ENCODE results near the gene CSNK1D. TPM values are rescaled to one million over a fixed set of nuclear protein-coding genes. Genes with fewer than 3 reads are reported as not detected.

CSNK1D gene
- total RNA-seq, 1 experiment from 2014 or later = 234 TPM

DNA sequence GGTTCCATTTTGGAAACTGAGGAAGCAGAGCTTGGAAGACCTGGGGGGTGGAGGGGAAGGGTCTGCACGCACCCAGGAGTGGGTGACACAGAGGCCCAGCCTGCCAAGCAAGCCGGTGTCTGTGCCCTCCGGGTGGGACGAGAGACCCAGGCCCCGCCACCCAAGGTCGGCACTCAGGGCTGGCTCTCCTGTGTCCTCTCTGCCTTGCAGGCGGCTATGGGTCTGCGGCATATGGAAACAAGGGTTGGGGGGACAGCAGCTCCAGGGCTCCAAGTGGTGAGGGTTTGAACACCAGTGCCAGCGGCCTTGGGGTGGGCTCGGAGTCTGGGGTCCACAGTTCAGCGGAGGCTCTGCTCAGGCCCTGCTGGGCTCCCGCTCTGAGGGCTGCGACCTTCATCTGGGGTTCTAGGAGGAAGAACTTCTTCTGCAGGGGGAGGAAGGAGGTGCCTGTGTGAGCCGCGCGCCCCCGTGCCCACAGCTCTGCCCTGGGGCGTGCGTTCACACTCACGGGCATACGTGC, 48.5 kb upstream of the CSNK1D start:
- intact Hi-C loops (cut with micrococcal nuclease; ENCODE audit: unreplicated experiment) (loop anchor here (5.0 kb wide), 1 partner anchor 80 kb away; no protein-coding TSS in a partner anchor), in situ Hi-C loops (cut with HindIII; ENCODE audit: low pct_unique_long_range_greater_than_20kb, low sequenced_read_pairs) (no loop called here)
- ATAC-seq = peak; percentile 59
- Histone ChIP-seq H3K36me3 (ENCODE audit: control insufficient read depth, insufficient read depth, low read length) (no peaks in the 10 kb centered on the region), H3K4me3 (ENCODE audit: low read depth in 2 of 2, low read length in 2 of 2) (no peak overlapping the region), H3K4me1 (ENCODE audit: control insufficient read depth, insufficient read depth, low read length) (peaks cover 21% of the 10 kb centered on the region), H3K27ac (ENCODE audit: low read length) (no peak overlapping the region), H3K27me3 (ENCODE audit: control insufficient read depth, insufficient read depth, low read length) (no peaks in the 10 kb centered on the region), H3K9me3 (ENCODE audit: control insufficient read depth, insufficient read depth, low read depth, low read length) (no peaks in the 10 kb centered on the region)
- TF ChIP-seq TCF7L2 (IDR thresholded peaks at IDR 0.05; ENCODE audit: low read depth, low read length) (no peak), SIN3A (IDR thresholded peaks at IDR 0.05; ENCODE audit: borderline replicate concordance, insufficient read depth, low read depth, low read length) (no peak), POLR2AphosphoS5 (IDR thresholded peaks at IDR 0.05; ENCODE audit: low read depth, low read length) (no peak)
- TF ChIP-seq, protein P1, sequence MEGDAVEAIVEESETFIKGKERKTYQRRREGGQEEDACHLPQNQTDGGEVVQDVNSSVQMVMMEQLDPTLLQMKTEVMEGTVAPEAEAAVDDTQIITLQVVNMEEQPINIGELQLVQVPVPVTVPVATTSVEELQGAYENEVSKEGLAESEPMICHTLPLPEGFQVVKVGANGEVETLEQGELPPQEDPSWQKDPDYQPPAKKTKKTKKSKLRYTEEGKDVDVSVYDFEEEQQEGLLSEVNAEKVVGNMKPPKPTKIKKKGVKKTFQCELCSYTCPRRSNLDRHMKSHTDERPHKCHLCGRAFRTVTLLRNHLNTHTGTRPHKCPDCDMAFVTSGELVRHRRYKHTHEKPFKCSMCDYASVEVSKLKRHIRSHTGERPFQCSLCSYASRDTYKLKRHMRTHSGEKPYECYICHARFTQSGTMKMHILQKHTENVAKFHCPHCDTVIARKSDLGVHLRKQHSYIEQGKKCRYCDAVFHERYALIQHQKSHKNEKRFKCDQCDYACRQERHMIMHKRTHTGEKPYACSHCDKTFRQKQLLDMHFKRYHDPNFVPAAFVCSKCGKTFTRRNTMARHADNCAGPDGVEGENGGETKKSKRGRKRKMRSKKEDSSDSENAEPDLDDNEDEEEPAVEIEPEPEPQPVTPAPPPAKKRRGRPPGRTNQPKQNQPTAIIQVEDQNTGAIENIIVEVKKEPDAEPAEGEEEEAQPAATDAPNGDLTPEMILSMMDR (IDR thresholded peaks at IDR 0.05) = no peak
- TF ChIP-seq, protein P2, sequence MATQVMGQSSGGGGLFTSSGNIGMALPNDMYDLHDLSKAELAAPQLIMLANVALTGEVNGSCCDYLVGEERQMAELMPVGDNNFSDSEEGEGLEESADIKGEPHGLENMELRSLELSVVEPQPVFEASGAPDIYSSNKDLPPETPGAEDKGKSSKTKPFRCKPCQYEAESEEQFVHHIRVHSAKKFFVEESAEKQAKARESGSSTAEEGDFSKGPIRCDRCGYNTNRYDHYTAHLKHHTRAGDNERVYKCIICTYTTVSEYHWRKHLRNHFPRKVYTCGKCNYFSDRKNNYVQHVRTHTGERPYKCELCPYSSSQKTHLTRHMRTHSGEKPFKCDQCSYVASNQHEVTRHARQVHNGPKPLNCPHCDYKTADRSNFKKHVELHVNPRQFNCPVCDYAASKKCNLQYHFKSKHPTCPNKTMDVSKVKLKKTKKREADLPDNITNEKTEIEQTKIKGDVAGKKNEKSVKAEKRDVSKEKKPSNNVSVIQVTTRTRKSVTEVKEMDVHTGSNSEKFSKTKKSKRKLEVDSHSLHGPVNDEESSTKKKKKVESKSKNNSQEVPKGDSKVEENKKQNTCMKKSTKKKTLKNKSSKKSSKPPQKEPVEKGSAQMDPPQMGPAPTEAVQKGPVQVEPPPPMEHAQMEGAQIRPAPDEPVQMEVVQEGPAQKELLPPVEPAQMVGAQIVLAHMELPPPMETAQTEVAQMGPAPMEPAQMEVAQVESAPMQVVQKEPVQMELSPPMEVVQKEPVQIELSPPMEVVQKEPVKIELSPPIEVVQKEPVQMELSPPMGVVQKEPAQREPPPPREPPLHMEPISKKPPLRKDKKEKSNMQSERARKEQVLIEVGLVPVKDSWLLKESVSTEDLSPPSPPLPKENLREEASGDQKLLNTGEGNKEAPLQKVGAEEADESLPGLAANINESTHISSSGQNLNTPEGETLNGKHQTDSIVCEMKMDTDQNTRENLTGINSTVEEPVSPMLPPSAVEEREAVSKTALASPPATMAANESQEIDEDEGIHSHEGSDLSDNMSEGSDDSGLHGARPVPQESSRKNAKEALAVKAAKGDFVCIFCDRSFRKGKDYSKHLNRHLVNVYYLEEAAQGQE (IDR thresholded peaks at IDR 0.05; ENCODE audit: insufficient read depth in 1 of 2, low read depth in 2 of 2, low read length in 1 of 2) = no peak
- no peak for DNase-seq (ENCODE audit: low read depth, low spot score)
- ChIA-PET POLR2A (no interaction called here), CTCF (interaction anchor here (0.6 to 1.0 kb wide), 2 partner anchors 8 to 22 kb away, joined by 3 read pairs; no protein-coding TSS in a partner anchor)
- BruUV-seq (replicated peaks) = no TSS peak

DNA sequence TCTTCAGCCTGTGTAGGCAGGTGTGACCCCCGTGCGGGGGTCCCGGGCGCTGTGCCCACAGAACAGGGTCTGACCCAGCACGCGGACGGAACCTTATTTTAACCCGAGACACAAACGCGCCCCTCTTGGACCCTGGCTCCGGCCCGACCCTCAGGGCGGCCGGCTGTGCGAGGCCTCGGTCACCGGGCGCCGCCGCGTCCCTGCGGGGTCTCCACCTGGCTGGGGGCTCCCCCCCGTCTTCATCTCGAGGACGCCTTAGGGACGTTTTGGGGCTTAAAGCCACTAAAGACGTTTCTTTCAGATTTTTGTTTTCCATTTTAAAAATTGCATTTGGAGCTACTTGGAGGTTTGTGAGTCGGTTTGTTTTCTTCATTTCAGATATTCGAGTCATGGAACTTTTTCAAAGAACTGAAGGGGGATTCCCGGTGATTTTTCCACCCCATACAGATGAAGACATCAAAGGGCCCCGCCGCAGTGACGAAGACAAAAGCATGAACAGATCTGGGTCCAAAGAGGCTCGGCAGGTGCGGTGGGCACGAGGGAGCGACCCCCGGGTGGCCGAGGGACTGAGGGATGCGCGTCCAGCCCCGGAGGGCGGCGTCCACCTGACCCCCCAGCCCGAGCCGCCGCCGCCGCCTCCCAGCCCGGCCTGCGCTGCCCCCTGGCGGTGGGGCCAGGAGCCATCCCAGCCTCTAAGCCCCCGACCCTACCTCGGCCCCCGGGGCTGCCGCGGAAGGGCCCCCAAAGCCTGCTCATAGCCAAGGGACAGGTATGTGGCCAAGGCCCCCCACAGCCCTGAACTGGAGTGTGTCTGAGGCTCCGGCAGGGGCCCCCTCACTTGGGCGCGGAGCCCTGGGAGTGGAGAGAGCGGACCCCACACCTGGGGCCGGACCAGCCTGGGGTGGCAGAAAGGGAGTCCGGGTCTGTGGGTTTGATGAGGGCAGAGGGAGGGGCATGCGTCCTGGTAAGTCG, 47.7 kb upstream of the CSNK1D start:
- Histone ChIP-seq H3K9me3 (ENCODE audit: control insufficient read depth, insufficient read depth, low read depth, low read length) (no peaks in the 10 kb centered on the region), H3K27ac (ENCODE audit: low read length) (no peak overlapping the region), H3K36me3 (ENCODE audit: control insufficient read depth, insufficient read depth, low read length) (no peaks in the 10 kb centered on the region), H3K4me1 (ENCODE audit: control insufficient read depth, insufficient read depth, low read length) (peaks cover 21% of the 10 kb centered on the region), H3K4me3 (ENCODE audit: low read depth in 2 of 2, low read length in 2 of 2) (peak overlapping the region in 1 of 2 experiments; percentile 24; a peak in 1 of 4 replicates), H3K27me3 (ENCODE audit: control insufficient read depth, insufficient read depth, low read length) (no peaks in the 10 kb centered on the region)
- no peak for TF ChIP-seq POLR2AphosphoS5 (IDR thresholded peaks at IDR 0.05; ENCODE audit: low read depth, low read length)
- TF ChIP-seq, protein P1 (IDR thresholded peaks at IDR 0.05) = peak; percentile 99
- peak; percentile 98 for TF ChIP-seq TCF7L2 (IDR thresholded peaks at IDR 0.05; ENCODE audit: low read depth, low read length)
- in situ Hi-C loops (cut with HindIII; ENCODE audit: low pct_unique_long_range_greater_than_20kb, low sequenced_read_pairs) (no loop called here), intact Hi-C loops (cut with micrococcal nuclease; ENCODE audit: unreplicated experiment) (loop anchor here (5.0 kb wide), 1 partner anchor 79 kb away; no protein-coding TSS in a partner anchor)
- no TSS peak for BruUV-seq (replicated peaks)
- ChIA-PET CTCF (interaction anchor here (1.0 kb wide), 1 partner anchor 21 kb away, joined by 3 read pairs; no protein-coding TSS in a partner anchor), POLR2A (no interaction called here)
- ATAC-seq = peak; percentile 57
- DNase-seq (ENCODE audit: low read depth, low spot score) = no peak

Data from Panc1 (cell line).